ENCODE measurements around the gene MCRIP1.

Gene MCRIP1

DNA sequence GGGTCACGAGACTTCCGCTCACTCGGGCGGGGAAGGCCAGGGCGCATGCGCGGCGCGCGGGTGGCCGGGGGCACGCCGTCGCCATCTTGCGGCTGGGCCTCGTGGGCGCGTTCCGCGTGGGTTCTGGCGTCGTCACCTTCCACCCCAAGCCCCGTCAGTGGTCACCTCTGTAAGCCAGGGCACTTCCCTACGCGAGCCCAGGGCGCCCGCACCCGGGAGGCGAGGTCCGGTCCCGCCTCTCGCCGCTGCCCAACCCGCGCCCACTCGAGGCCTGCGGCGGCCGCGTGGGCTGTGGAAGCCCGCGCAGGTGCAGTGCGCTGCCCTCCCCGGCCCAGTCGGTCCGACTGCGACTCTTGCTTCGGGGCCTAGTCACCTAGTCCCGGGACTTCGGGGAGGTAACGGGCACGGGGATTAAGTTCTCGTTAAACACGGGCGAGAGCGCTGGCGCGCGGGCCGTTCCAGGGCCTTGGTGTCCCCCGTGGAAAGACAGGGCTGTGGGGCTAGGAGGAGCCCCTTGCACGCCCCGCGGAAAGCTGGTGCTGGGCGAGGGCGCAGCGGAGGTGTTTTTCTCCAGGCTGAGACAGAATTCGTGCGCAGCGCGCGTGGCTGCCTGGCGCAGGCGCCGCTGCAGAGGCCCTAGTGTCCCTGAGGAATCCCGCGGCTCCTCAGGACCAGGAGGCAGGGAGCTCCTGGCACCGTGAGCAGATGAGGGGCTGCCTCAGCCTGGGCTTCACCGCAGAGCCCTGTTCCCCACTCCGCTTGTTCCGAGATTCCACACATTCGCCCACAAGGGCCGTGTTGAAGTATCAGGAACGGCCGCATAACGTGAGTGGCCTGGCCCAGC is 38.5 kb upstream of the MCRIP1 start:
- Histone ChIP-seq H3K27me3 (ENCODE audit: low read depth, low read length) (no peaks in the 10 kb centered on the region), H3K9me3 (ENCODE audit: insufficient read depth, low read length) (no peaks in the 10 kb centered on the region), H4K20me1 (ENCODE audit: insufficient read depth, low read length) (peaks cover 23% of the 10 kb centered on the region), H3K4me1 (ENCODE audit: low read length) (peaks cover 32% of the 10 kb centered on the region), H3K9ac (ENCODE audit: low read length) (peak overlapping the region; percentile 96), H2AFZ (ENCODE audit: low read depth, low read length) (0 out of 2 replicates have a peak overlapping the region, but pooled peaks have one; percentile 28), H3K27ac (ENCODE audit: low read length) (peak overlapping the region; percentile 83), H3K36me3 (replicated peaks; ENCODE audit: low read depth, low read length) (peaks cover 26% of the 10 kb centered on the region), H3K4me3 (ENCODE audit: low read length) (peak overlapping the region; percentile 80), H3K4me2 (ENCODE audit: low read length) (peak overlapping the region; percentile 70), H3K79me2 (ENCODE audit: low read length) (peaks cover 43% of the 10 kb centered on the region)
- no peak for TF ChIP-seq EZH2phosphoT487 (IDR thresholded peaks at IDR 0.05; ENCODE audit: low read depth)
- TF ChIP-seq, protein P1, sequence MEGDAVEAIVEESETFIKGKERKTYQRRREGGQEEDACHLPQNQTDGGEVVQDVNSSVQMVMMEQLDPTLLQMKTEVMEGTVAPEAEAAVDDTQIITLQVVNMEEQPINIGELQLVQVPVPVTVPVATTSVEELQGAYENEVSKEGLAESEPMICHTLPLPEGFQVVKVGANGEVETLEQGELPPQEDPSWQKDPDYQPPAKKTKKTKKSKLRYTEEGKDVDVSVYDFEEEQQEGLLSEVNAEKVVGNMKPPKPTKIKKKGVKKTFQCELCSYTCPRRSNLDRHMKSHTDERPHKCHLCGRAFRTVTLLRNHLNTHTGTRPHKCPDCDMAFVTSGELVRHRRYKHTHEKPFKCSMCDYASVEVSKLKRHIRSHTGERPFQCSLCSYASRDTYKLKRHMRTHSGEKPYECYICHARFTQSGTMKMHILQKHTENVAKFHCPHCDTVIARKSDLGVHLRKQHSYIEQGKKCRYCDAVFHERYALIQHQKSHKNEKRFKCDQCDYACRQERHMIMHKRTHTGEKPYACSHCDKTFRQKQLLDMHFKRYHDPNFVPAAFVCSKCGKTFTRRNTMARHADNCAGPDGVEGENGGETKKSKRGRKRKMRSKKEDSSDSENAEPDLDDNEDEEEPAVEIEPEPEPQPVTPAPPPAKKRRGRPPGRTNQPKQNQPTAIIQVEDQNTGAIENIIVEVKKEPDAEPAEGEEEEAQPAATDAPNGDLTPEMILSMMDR (IDR thresholded peaks at IDR 0.05; ENCODE audit: low read depth, low read length), result peak; percentile 17

DNA sequence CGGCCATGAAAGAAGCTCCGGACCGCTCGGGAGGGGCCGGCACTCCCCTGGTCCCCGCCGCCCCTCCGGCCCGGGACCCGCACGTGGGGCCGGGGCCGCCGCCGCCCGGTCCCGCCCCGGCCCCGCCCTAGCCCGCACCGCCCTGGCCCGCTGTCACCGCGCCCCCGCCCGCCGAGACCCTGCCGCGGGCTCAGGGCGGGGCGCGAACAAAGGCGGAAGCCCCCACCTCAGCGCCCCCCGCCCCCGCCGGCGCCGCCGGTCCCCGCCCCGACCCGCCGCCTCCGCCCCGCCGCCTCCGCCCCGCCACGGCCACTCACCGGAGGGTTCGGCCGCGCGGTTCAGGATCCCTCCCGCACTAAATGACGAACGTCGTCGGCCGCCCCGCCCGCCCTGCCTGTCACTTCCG is 37.9 kb upstream of the MCRIP1 start, which contains the start of gene ARHGDIA:
Gene ARHGDIA (minus strand): TSS at position 357 of the 406 bp plus-strand sequence. CDS start 1,407 bp downstream, outside the sequence.
- peaks cover 26% of the 10 kb centered on the region for H3K36me3 ChIP-seq (replicated peaks; ENCODE audit: low read depth, low read length)
- peaks cover 35% of the 10 kb centered on the region for H3K4me1 ChIP-seq (ENCODE audit: low read length)
- no peaks in the 10 kb centered on the region for H3K9me3 ChIP-seq (ENCODE audit: insufficient read depth, low read length)
- no peak for TF ChIP-seq EZH2phosphoT487 (IDR thresholded peaks at IDR 0.05; ENCODE audit: low read depth)
- TF ChIP-seq, protein P1 (IDR thresholded peaks at IDR 0.05; ENCODE audit: low read depth, low read length), result no peak
- peak within 1 kb of the TSS; percentile 97 for H3K9ac ChIP-seq (ENCODE audit: low read length)
- peak within 1 kb of the TSS; percentile 94 for H3K4me2 ChIP-seq (ENCODE audit: low read length)
- peak within 1 kb of the TSS; percentile 80 for H3K4me3 ChIP-seq (ENCODE audit: low read length)
- peaks cover 25% of the 10 kb centered on the region for H4K20me1 ChIP-seq (ENCODE audit: insufficient read depth, low read length)
- H3K27ac ChIP-seq (ENCODE audit: low read length), result peak within 1 kb of the TSS; percentile 83
- 0 out of 2 replicates have a peak within 1 kb of the TSS, but pooled peaks have one; percentile 28 for H2AFZ ChIP-seq (ENCODE audit: low read depth, low read length)
- peaks cover 43% of the 10 kb centered on the region for H3K79me2 ChIP-seq (ENCODE audit: low read length)
- H3K27me3 ChIP-seq (ENCODE audit: low read depth, low read length), result no peaks in the 10 kb centered on the region

DNA sequence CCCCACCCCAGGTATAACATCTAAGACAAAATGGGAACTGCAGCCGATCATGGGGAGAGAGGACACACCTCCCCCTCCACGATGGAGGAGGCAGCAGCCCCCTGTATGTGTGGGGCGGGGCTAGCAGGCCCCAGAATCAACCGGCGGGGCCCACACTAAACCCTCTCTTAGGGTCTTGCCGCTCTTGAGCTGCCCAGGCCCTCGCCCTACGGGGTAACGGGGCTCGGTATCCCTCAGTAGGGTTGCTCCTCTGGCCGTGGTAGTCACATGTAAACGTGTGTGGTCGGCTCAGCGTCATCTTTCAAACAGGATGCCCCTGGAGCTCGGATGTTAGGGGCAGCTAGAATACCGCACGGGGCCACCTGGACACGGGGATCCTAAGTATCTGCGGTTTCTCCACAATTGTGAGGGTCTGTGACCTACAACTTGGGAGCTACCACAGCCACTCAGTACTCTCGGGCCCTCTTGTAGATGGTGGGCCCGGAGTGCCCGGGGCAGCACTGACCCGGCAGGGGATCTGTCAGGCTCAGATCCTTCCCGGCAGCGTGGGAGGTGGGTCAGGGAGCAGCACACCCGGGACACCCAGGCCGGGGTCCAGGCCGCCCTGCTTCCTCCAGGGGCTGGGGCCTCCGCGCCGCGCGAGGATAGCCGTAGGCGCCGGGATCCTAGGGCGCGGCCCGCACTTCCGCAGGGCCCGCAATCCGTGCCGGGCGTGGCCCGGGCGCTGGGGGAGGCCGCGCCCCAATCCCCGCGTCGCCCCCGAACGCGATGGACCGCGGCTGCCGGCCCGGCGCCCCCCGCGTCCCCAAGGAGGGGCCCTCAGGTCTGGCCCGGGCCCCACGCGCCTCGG is 37.3 kb upstream of the MCRIP1 start:
- Histone ChIP-seq H3K9ac (ENCODE audit: low read length) (peak overlapping the region; percentile 97), H3K79me2 (ENCODE audit: low read length) (peaks cover 43% of the 10 kb centered on the region), H3K27me3 (ENCODE audit: low read depth, low read length) (no peaks in the 10 kb centered on the region), H2AFZ (ENCODE audit: low read depth, low read length) (no peak overlapping the region), H3K36me3 (replicated peaks; ENCODE audit: low read depth, low read length) (peaks cover 32% of the 10 kb centered on the region), H3K4me2 (ENCODE audit: low read length) (peak overlapping the region; percentile 94), H3K4me3 (ENCODE audit: low read length) (peak overlapping the region; percentile 80), H3K27ac (ENCODE audit: low read length) (peak overlapping the region; percentile 83), H3K9me3 (ENCODE audit: insufficient read depth, low read length) (no peaks in the 10 kb centered on the region), H3K4me1 (ENCODE audit: low read length) (peaks cover 35% of the 10 kb centered on the region), H4K20me1 (ENCODE audit: insufficient read depth, low read length) (peaks cover 25% of the 10 kb centered on the region)
- TF ChIP-seq, protein P1 (IDR thresholded peaks at IDR 0.05; ENCODE audit: low read depth, low read length), result no peak
- no peak for TF ChIP-seq EZH2phosphoT487 (IDR thresholded peaks at IDR 0.05; ENCODE audit: low read depth)

Data from OCI-LY3 (cell line).